ENCODE data around the gene DNAJC5. TPM values are rescaled to one million over a fixed set of nuclear protein-coding genes. Genes with fewer than 3 reads are reported as not detected.

Gene DNAJC5
- total and polyA plus RNA-seq, 9 of the 15 experiments (the other 6 are each of a cell fraction or from before 2014, with no cell fraction given), result 0.95 to 42.8 (median 23.4) TPM

GRCh38 chr20:63859166-63859699 lies 35.7 kb upstream of the DNAJC5 start:
- no TSS peak for BruUV-seq (replicated peaks)
- Histone ChIP-seq H3K4me2 (ENCODE audit: insufficient read depth, low read length) (peak overlapping the region; percentile 27), H2AFZ (ENCODE audit: low read depth, low read length) (no peak overlapping the region; the same call in 1 of the 2 replicates), H3K79me2 (ENCODE audit: control insufficient read depth, insufficient read depth, low read length) (peaks cover 12% of the 10 kb centered on the region), H3K27ac (ENCODE audit: extremely low read depth, low read depth, low read length) (peak overlapping the region; percentile 46; the same call in 2 of the 3 replicates), H3K27me3 (ENCODE audit: control insufficient read depth in 2 of 2, insufficient read depth in 2 of 2, low read length in 2 of 2) (no peaks in the 10 kb centered on the region), H3K36me3 (ENCODE audit: control insufficient read depth, insufficient read depth, low read length) (peaks cover 26% of the 10 kb centered on the region; the same call in 2 of the 3 replicates), H4K20me1 (replicated peaks; ENCODE audit: control insufficient read depth, insufficient read depth, low read length) (no peaks in the 10 kb centered on the region), H3K4me1 (replicated peaks in 1 of 2; ENCODE audit: control insufficient read depth in 2 of 2, insufficient read depth in 2 of 2, low read length in 2 of 2) (peaks cover 29 to 84% of the 10 kb centered on the region in 2 experiments), H3K9me1 (ENCODE audit: control insufficient read depth, insufficient read depth, low read length) (no peaks in the 10 kb centered on the region), H3K9me3 (replicated peaks; ENCODE audit: control insufficient read depth, insufficient read depth, low read depth, low read length) (no peaks in the 10 kb centered on the region), H3K4me3 (no peak overlapping the region), H3K9ac (ENCODE audit: insufficient read depth in 1 of 2, low read depth in 2 of 2, low read length in 2 of 2) (peak overlapping the region; percentile 44 to 82; a peak in 3 of 4 replicates)
- intact Hi-C loops (cut with micrococcal nuclease), result no loop called here
- DNase-seq (ENCODE audit: extremely low read depth in 1 of 4, low spot score in 3 of 4), result no peak
- in situ Hi-C loops (cut with MboI), result no loop called here
- ChIA-PET POLR2A (interaction anchor here (0.6 to 1.1 kb wide), 4 partner anchors 23 to 404 kb away, joined by 3 to 4 read pairs (median 4); no protein-coding TSS in a partner anchor), CTCF (ENCODE audit: low intra/inter-chr PET ratio) (interaction anchor here (1.5 kb wide), 1 partner anchor 73 kb away, joined by 5 read pairs; no protein-coding TSS in a partner anchor)
- no peak for FAIRE-seq
- no peak for TF ChIP-seq ZEB2 (IDR thresholded peaks at IDR 0.05)
- no peak for TF ChIP-seq IRF9 (tag; IDR thresholded peaks at IDR 0.05)
- TF ChIP-seq EWSR1 (IDR thresholded peaks at IDR 0.05; ENCODE audit: borderline replicate concordance, low read depth, partially characterized antibody), result no peak
- peak; percentile 28; the same call in 1 of the 2 replicates for TF ChIP-seq CBFB (CRISPR knock-in tag; IDR thresholded peaks at IDR 0.05)
- TF ChIP-seq NRF1 (conservative IDR thresholded peaks at IDR 0.05 in 1 of 2, IDR thresholded peaks at IDR 0.05 in 1 of 2), result peak in 1 of 2 experiments; percentile 14; a peak in 1 of 4 replicates
- TF ChIP-seq ZNF57 (CRISPR knock-in tag; IDR thresholded peaks at IDR 0.05), result no peak
- no peak for TF ChIP-seq NCOA1 (IDR thresholded peaks at IDR 0.05; ENCODE audit: low read depth)
- no peak for TF ChIP-seq MITF (IDR thresholded peaks at IDR 0.05)
- no peak for TF ChIP-seq ZNF146 (CRISPR knock-in tag; IDR thresholded peaks at IDR 0.05; ENCODE audit: unreplicated experiment)
- no peak for TF ChIP-seq ZNF445 (CRISPR knock-in tag; IDR thresholded peaks at IDR 0.05; ENCODE audit: low read depth)
- no peak for TF ChIP-seq SMAD3 (CRISPR knock-in tag; conservative IDR thresholded peaks at IDR 0.05)
- TF ChIP-seq JUNB (CRISPR knock-in tag; conservative IDR thresholded peaks at IDR 0.05), result no peak
- no peak for TF ChIP-seq ZNF124 (CRISPR knock-in tag; IDR thresholded peaks at IDR 0.05)
- TF ChIP-seq SUPT5H (IDR thresholded peaks at IDR 0.05), result peak; percentile 24; the same call in 1 of the 2 replicates
- no peak for TF ChIP-seq MBD2 (IDR thresholded peaks at IDR 0.05; ENCODE audit: borderline replicate concordance, low read depth)
- no peak for TF ChIP-seq ZNF12 (CRISPR knock-in tag; IDR thresholded peaks at IDR 0.05)
- no peak for TF ChIP-seq RBM14 (IDR thresholded peaks at IDR 0.05; ENCODE audit: borderline replicate concordance, insufficient read depth, low read depth, low read length)
- no peak for TF ChIP-seq HNRNPH1 (optimal IDR thresholded peaks at IDR 0.05; ENCODE audit: low read depth, low read length)
- no peak for TF ChIP-seq FOXP1 (CRISPR knock-in tag; IDR thresholded peaks at IDR 0.05)
- no peak for TF ChIP-seq ID3 (CRISPR knock-in tag; IDR thresholded peaks at IDR 0.05)
- no peak for TF ChIP-seq ID3 (tag; IDR thresholded peaks at IDR 0.05)
- TF ChIP-seq SAFB (IDR thresholded peaks at IDR 0.05; ENCODE audit: borderline replicate concordance, low read depth, low read length), result no peak
- no peak for TF ChIP-seq ZNF431 (CRISPR knock-in tag; IDR thresholded peaks at IDR 0.05)
- WGBS (ENCODE audit: insufficient coverage, low coverage, missing lambda C conversion rate), result 45% methylated on average over 6 of the region's 7 CpGs
- ATAC-seq, result no peak
